Epithelial cell of proximal tubule (primary cell): Measurements from ENCODE around the gene ACTN3. TPM values are rescaled to one million over a fixed set of nuclear protein-coding genes. Genes with fewer than 3 reads are reported as not detected.

Experiments
- DNase-seq: peaks from one replicate; pipeline ENCODE4 v3.0.0-alpha.2; 2011; ENCODE audit warnings: low read depth
- H3K4me3 ChIP-seq: 2 replicates; pipeline ENCODE4 v1.5.1; 2011; ENCODE audit warnings: low read depth, mild to moderate bottlenecking, low read length
- total RNA-seq: library from RNA; depleted of rRNA; stranded (reverse); fragments of >200 nt; gene quantifications from 2 replicates; pipeline ENCODE4 v1.2.3, GENCODE V29; 2015
- TF ChIP-seq, protein P1 (sequence below): conservative IDR thresholded peaks from 2 replicates; pipeline ENCODE4 v1.5.1; 2012; ENCODE audit warnings: low read depth, mild to moderate bottlenecking, low read length

ACTN3 gene
- total RNA-seq, 1 donor from 2014 or later: not detected

DNA sequence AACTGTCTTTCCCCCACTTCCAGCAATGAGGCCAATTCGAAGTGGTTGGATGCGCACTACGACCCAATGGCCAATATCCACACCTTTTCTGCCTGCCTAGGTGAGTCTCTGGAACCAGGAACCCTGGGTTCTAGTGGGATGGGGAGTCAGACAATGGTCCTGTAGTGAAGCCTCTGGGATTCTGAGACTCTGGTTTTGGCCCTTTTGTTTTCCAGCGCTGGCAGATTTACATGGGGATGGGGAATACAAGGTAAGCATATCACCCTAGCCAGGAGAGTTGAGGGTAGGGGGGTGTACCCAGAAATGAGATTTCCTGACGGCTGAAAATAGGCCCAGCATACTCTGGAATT lies 35.7 kb upstream of the ACTN3 start:
- peak overlapping the region; percentile 97 for H3K4me3 ChIP-seq
- no peak for DNase-seq
- TF ChIP-seq, protein P1, sequence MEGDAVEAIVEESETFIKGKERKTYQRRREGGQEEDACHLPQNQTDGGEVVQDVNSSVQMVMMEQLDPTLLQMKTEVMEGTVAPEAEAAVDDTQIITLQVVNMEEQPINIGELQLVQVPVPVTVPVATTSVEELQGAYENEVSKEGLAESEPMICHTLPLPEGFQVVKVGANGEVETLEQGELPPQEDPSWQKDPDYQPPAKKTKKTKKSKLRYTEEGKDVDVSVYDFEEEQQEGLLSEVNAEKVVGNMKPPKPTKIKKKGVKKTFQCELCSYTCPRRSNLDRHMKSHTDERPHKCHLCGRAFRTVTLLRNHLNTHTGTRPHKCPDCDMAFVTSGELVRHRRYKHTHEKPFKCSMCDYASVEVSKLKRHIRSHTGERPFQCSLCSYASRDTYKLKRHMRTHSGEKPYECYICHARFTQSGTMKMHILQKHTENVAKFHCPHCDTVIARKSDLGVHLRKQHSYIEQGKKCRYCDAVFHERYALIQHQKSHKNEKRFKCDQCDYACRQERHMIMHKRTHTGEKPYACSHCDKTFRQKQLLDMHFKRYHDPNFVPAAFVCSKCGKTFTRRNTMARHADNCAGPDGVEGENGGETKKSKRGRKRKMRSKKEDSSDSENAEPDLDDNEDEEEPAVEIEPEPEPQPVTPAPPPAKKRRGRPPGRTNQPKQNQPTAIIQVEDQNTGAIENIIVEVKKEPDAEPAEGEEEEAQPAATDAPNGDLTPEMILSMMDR: no peak

DNA sequence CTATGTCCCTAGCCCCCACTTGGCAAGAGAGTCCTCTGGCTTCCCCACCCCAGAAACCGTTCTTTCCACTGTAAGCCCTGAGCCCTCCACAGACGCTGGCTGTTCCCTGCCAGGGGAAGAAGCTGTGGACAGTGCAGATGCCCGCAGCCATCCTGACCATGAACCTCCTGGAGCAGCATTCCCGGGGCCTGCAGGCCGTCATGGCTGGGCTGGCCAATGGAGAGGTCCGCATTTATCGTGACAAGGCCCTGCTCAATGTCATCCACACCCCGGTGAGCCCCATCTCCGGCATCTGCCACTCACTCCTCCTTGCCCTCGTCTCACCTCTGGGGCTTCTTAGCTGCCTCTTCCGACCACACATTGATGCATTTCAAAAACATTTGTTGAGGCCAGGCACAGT lies 23.1 kb upstream of the ACTN3 start:
- H3K4me3 ChIP-seq: no peak overlapping the region
- DNase-seq: no peak
- TF ChIP-seq, protein P1: no peak

- H3K4me3 ChIP-seq: no peak overlapping the region
- TF ChIP-seq, protein P1: no peak
- DNase-seq: no peak
Measured at GRCh38 chr11:66524304-66525040, 22.2 kb upstream of the ACTN3 start.

- no peak for DNase-seq
- TF ChIP-seq, protein P1: no peak
- no peak overlapping the region for H3K4me3 ChIP-seq
Measured at GRCh38 chr11:66529069-66529468, 17.6 kb upstream of the ACTN3 start.

GRCh38 chr11:66529655-66530054 lies 17.0 kb upstream of the ACTN3 start:
- no peak overlapping the region for H3K4me3 ChIP-seq
- TF ChIP-seq, protein P1: no peak
- DNase-seq: no peak

DNA sequence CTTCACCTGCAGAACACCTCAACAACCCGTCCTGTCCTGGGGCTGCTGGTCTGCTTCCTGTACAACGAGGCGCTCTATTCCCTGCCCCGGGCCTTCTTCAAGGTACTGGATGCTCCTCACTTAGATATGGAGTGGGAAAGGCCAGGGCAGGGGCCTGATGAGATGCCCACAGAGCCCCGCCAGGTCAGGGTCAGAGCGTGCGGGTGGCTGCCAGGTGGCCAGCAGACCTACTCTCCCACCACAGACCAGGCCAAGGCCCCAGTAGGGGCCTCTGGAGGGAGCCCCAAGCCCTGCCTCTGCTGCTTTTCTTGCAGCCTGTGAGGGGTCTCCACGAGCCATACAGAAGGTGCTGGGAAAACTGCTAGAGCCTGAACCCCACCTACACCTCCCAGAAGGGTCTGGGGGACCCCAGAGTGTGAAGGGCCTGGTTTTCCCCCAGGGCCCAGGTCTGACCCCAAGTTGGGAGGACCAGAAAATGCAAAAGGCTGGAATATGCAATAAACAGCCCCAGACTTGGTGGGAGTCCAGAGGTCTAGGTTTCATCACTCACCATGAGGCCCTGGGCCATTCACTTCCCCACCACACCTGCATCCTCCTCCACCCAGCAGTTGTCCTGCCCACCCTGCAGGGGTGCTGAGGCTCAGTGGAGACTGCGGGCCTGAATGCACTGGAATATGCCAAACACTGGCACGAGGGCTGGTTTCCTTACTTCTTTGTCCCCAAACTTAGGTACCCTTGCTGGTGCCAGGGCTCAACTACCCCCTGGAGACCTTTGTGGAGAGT lies 15.6 kb upstream of the ACTN3 start:
- no peak overlapping the region for H3K4me3 ChIP-seq
- TF ChIP-seq, protein P1: no peak
- DNase-seq: no peak
